Upper lobe of left lung (tissue), 6 donors: ENCODE results near the gene TRAPPC6A. TPM values are rescaled to one million over a fixed set of nuclear protein-coding genes. Genes with fewer than 3 reads are reported as not detected.

ENCODE experiments used
- ATAC-seq, 2 donors: fragments of 200-7000 bp; cut with Tn5 transposase; one replicate each; pipeline ENCODE4 v1.9.1; 2022; ENCODE audit warnings: mild to moderate bottlenecking in 2 of 2, moderate library complexity in 2 of 2; ENCODE audit not compliant: low FRiP score in 2 of 2
- DNase-seq, 2 donors: peaks; one replicate each; pipeline ENCODE4 v3.0.0-alpha.2; 2019 to 2020
- H3K27ac ChIP-seq, 4 donors: fragments of 200-600 bp; sonication (generic); one replicate each; pipeline ENCODE4 v1.5.1; 2016 to 2019
- H3K27me3 ChIP-seq, 4 donors: fragments of 200-600 bp; sonication (generic); one replicate each; pipeline ENCODE4 v1.5.1; 2017 to 2019
- H3K36me3 ChIP-seq, 4 donors: fragments of 200-600 bp; sonication (generic); one replicate each; pipeline ENCODE4 v1.5.1; 2016 to 2019
- H3K4me1 ChIP-seq, 4 donors: fragments of 200-600 bp; sonication (generic); one replicate each; pipeline ENCODE4 v1.5.1; 2018 to 2019
- H3K4me3 ChIP-seq, 4 donors: fragments of 200-600 bp; sonication (generic); one replicate each; pipeline ENCODE4 v1.5.1; 2017 to 2019; ENCODE audit warnings: mild to moderate bottlenecking in 2 of 4, moderate library complexity in 1 of 4
- H3K9me3 ChIP-seq, 4 donors: fragments of 200-600 bp; sonication (generic); one replicate each; pipeline ENCODE4 v1.5.1; 2018 to 2019
- EP300 ChIP-seq, 4 donors: sonication (generic); formaldehyde crosslinking; IDR thresholded peaks; one replicate each; pipeline ENCODE4 v1.5.1; 2017; ENCODE audit warnings: antibody characterized with exemption in 4 of 4, control low read depth in 2 of 4
- POLR2A ChIP-seq, 4 donors: fragments of 450-650 bp; IDR thresholded peaks; one replicate each; pipeline ENCODE4 v1.5.1; 2016 to 2017; ENCODE audit warnings: antibody characterized with exemption in 4 of 4, mild to moderate bottlenecking in 2 of 4
- POLR2AphosphoS5 ChIP-seq, 2 donors: sonication (generic); formaldehyde crosslinking; IDR thresholded peaks; one replicate each; pipeline ENCODE4 v1.5.1; 2017; ENCODE audit warnings: antibody characterized with exemption in 2 of 2
- WGBS, 2 donors: methylation state at CpG; one replicate each; pipeline ENCODE4 v1.1.5; 2017 to 2018; 5-methylcytosine and 5-hydroxymethylcytosine counted together
- total RNA-seq, 6 donors: library from RNA; depleted of rRNA in 4 of 6; stranded (reverse); fragments of >200 nt in 4 of 6; gene quantifications; one replicate each; pipeline versions ENCODE4 v1.1.0 to v1.2.1, GENCODE V29; 2016 to 2021
- TF ChIP-seq, protein P1 (sequence below), 6 experiments: fragments of 450-650 bp in 4 of 6; fragments of 200-600 bp in 2 of 6; sonication (generic) in 2 of 6; IDR thresholded peaks; one replicate each; pipeline ENCODE4 v1.5.1; 2016 to 2019; ENCODE audit warnings: antibody characterized with exemption in 6 of 6
- donor health status: DM: no; HTN: no; CAD: no; lungs with moderate emphysema.
- donor health status: DM: no; HTN: yes; CAD: no; lungs with severe emphysema.

The TRAPPC6A gene
- total RNA-seq, 6 donors from 2014 or later, result 10.5 to 53.3 (median 23.7) TPM

DNA sequence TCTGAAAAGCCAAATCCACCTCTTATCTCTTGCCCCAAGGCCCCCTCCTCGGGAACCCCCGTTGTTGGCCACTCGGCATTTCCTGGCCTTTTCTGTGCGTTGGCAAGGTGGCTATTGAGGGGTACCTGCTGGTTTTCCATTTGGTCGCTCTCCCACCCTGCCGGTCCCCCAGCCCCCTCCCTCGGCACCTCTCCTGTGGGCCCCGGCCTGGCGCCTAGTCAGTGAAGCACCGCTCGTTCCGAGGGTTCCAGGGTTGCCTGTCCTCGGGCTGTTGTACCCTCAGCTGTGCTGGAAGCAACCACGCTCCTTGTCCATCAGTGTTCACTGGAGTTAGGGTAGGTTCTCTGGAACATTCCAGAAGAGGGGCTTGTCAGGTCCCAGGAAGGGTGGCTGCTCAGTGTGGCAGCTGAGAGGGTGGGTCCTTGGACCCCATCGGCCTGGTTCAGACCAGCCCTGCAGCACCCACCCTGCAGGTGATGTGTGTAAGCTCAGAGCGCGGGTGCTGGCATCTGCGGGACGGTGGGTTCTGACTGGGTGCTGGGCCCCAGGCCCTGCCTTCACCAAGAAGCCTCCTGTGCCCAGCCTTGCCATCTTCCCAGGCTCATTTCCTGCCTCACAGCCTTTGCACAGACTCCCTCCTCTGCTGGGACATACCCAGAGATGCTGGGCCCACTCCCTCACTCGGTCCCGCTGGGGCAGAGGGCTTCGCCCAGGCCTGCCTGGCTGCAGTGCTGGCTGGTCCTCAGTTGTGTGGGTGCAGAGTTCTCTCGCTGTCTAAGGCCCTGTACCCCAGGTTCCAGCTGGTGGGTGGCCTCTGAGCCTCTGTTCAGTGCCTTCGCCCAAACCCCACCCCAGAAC is 38.5 kb downstream of the TRAPPC6A start:
- no peaks in the 10 kb centered on the region for H3K9me3 ChIP-seq
- no peak overlapping the region for H3K27ac ChIP-seq
- TF ChIP-seq POLR2A (IDR thresholded peaks at IDR 0.05), result no peak
- TF ChIP-seq, protein P1, sequence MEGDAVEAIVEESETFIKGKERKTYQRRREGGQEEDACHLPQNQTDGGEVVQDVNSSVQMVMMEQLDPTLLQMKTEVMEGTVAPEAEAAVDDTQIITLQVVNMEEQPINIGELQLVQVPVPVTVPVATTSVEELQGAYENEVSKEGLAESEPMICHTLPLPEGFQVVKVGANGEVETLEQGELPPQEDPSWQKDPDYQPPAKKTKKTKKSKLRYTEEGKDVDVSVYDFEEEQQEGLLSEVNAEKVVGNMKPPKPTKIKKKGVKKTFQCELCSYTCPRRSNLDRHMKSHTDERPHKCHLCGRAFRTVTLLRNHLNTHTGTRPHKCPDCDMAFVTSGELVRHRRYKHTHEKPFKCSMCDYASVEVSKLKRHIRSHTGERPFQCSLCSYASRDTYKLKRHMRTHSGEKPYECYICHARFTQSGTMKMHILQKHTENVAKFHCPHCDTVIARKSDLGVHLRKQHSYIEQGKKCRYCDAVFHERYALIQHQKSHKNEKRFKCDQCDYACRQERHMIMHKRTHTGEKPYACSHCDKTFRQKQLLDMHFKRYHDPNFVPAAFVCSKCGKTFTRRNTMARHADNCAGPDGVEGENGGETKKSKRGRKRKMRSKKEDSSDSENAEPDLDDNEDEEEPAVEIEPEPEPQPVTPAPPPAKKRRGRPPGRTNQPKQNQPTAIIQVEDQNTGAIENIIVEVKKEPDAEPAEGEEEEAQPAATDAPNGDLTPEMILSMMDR (IDR thresholded peaks at IDR 0.05), result no peak
- no peak for TF ChIP-seq EP300 (IDR thresholded peaks at IDR 0.05)
- TF ChIP-seq POLR2AphosphoS5 (IDR thresholded peaks at IDR 0.05), result no peak
- peaks cover 5 to 41% (median 26%) of the 10 kb centered on the region in 4 donors for H3K36me3 ChIP-seq
- WGBS, 2 donors, result 97 to 99% methylated on average over 12 to 24 of the region's 24 CpGs
- no peak overlapping the region for H3K4me3 ChIP-seq
- no peaks in the 10 kb centered on the region for H3K27me3 ChIP-seq
- peaks cover 0 to 10% (median 5%) of the 10 kb centered on the region in 4 donors for H3K4me1 ChIP-seq
- peak in 1 of 2 donors; percentile 70 for DNase-seq
- ATAC-seq, result no peak

DNA sequence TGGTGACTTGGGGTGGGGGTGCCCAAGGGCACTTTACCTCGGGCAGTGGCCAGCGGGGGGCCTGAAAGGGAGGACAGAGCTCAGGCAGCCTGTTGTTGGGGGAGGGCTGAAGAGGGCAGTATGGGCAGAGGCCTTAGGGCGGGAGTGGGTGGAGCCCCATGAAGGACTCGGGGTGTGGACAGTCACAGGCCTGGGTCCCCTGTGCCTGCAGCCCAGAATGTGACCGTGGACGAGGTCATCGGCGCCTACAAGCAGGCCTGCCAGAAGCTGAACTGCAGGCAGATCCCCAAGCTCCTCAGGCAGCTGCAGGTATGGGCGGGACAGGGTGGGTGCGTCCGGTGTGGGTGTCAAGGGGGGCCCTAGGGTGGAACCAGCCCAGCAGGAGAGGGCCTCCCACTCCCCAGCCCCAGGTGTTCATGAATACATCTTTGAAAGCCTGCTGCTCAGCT is 39.7 kb downstream of the TRAPPC6A start:
- H3K4me1 ChIP-seq, result peaks cover 0 to 10% (median 5%) of the 10 kb centered on the region in 4 donors
- no peak overlapping the region for H3K27ac ChIP-seq
- no peaks in the 10 kb centered on the region for H3K9me3 ChIP-seq
- peaks cover 5 to 32% (median 23%) of the 10 kb centered on the region in 4 donors for H3K36me3 ChIP-seq
- no peak overlapping the region for H3K4me3 ChIP-seq
- peak in 1 of 2 donors; percentile 39 for DNase-seq
- TF ChIP-seq POLR2AphosphoS5 (IDR thresholded peaks at IDR 0.05) (no peak), POLR2A (IDR thresholded peaks at IDR 0.05) (no peak), EP300 (IDR thresholded peaks at IDR 0.05) (no peak)
- TF ChIP-seq, protein P1 (IDR thresholded peaks at IDR 0.05), result no peak
- no peak for ATAC-seq
- 90% methylated on average over 11 of the region's 11 CpGs for WGBS, 2 donors
- H3K27me3 ChIP-seq, result no peaks in the 10 kb centered on the region

DNA sequence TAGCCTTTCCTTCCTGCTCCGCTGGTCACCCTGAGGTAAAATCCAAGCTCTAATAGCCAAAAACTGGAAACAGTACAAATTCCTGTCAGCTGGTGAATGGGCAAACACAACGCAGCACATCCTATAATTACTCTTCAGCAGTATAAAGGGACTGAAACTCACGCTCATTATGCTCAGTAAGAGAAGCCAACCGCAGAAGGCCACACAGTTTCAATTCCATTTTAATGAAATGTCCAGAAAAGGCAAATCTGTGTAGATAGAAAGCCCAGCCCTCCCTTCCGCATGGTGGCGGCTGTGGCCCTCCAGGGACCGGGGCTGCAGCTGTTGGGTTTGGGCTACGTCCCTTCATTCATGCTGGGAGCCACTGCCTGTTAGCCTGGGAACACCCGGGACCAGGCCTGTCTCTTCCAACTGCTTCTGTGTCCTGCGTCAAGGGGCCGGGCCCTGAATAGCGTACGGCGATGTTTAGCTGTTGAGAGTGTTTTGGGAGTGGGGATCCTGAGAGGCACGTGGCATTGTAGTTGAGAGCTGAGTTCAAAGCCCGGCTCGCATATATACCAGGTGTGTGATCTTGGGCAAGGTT is 40.8 kb downstream of the TRAPPC6A start:
- TF ChIP-seq POLR2AphosphoS5 (IDR thresholded peaks at IDR 0.05) (no peak), EP300 (IDR thresholded peaks at IDR 0.05) (no peak), POLR2A (IDR thresholded peaks at IDR 0.05) (no peak)
- TF ChIP-seq, protein P1 (IDR thresholded peaks at IDR 0.05), result no peak
- H3K4me3 ChIP-seq, result no peak overlapping the region
- H3K36me3 ChIP-seq, result peaks cover 5 to 21% (median 15%) of the 10 kb centered on the region in 4 donors
- ATAC-seq, result no peak
- WGBS, 2 donors, result 79 to 87% methylated on average over 16 to 17 of the region's 17 CpGs
- no peaks in the 10 kb centered on the region for H3K27me3 ChIP-seq
- H3K4me1 ChIP-seq, result peaks cover 0 to 10% (median 5%) of the 10 kb centered on the region in 4 donors
- peak in 1 of 2 donors; percentile 39 for DNase-seq
- no peaks in the 10 kb centered on the region for H3K9me3 ChIP-seq
- peak overlapping the region in 1 of 4 donors; percentile 1 for H3K27ac ChIP-seq

DNA sequence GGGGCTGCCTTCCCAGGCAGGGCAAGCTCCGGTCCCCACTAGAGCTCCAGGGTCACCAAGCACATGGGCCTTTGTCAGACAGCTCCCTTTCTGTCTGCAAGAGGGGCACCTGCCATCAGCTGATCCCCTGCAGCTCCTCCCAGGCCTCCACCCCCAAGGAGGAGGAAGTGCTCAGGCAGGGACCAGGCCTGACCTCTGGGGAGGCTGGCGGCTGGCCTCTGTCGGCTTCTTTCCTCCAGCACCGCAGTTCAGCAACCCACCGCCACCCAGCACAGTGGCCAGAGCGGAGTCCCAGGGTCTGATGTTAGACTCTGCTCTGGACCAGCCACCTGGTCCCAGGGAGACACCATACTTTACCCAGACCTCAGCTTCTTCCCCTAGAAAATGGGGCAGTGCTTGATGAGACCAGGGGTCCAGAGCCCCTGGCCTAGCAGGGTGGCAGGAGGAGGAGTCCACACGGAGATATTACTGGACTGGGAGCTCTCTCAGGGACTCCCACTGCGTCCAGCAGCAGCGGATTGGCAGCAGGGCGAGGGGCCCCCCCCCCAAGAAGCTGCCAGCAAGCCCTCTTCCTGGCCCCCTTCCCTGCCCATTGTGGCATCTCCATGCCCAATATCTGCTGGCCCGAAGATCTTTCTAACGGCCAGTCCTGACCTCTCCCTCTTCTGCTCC is 41.4 kb downstream of the TRAPPC6A start:
- WGBS, 2 donors, result 85% methylated on average over 11 to 12 of the region's 12 CpGs
- peaks cover 0 to 10% (median 5%) of the 10 kb centered on the region in 4 donors for H3K4me1 ChIP-seq
- H3K36me3 ChIP-seq, result peaks cover 4 to 15% (median 9%) of the 10 kb centered on the region in 4 donors
- H3K4me3 ChIP-seq, result no peak overlapping the region
- H3K27me3 ChIP-seq, result no peaks in the 10 kb centered on the region
- no peak for TF ChIP-seq POLR2A (IDR thresholded peaks at IDR 0.05)
- TF ChIP-seq EP300 (IDR thresholded peaks at IDR 0.05), result no peak
- TF ChIP-seq, protein P1 (IDR thresholded peaks at IDR 0.05), result no peak
- no peak for TF ChIP-seq POLR2AphosphoS5 (IDR thresholded peaks at IDR 0.05)
- no peaks in the 10 kb centered on the region for H3K9me3 ChIP-seq
- DNase-seq, result peak in 1 of 2 donors; percentile 35
- peak overlapping the region in 1 of 4 donors; percentile 1 for H3K27ac ChIP-seq
- peak in 1 of 2 donors; percentile 10 for ATAC-seq
